Stimulated activated CD4-positive, alpha-beta T cell treated with anti-CD3 and anti-CD28 coated beads, Interleukin-15, amount 100 ng/mL, for 24 hours (primary cell): ENCODE data around the gene RUNDC1.
A peak's percentile ranks its signal among the peaks of the same experiment; 100 is the strongest.
"Not testable (repeated sequence)": the region's sequence is repeated elsewhere in the genome, so short reads cannot be mapped to it uniquely, and the experiment has no call there.

Experiments
- DNase-seq: peaks from one replicate; pipeline ENCODE4 v3.0.0-alpha.2; 2020

Gene RUNDC1

DNA sequence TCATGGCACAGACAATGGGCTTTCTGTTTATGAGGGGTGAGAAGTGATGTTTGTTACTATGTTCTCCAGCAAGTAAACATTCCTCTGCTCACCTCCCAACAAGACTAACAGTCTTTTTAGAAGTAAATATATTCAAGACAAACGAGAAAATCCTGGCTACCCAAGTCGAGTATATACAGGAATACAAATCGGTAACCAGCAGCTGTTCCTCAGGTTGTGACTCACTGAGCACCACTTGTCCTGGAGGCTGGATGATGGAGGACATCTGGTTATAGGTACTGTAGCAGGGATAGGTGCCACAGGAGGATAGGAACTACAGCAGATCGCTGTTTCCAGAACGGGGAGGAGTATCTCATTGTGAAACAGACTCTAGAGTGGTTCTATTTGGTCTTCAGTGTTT lies 12.5 kb downstream of the RUNDC1 start:
- DNase-seq: no peak

DNA sequence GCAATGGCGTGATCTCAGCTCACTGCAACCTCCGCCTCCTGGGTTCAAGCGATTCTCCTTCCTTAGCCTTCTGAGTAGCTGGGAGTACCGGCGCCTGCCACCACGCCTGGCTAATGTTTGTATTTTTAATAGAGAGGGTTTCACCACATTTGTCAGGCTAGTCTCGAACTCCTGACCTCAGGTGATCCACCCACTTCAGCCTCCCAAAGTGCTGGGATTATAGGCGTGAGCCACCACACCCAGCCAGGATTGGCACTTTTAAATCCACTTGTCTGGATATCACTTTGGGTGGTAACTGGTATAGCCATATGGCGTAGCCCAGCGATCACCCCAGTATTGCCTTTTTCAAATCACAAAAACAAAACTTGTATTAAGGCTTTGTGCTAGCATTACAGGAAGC lies 13.5 kb downstream of the RUNDC1 start:
- DNase-seq: not testable (repeated sequence)

DNA sequence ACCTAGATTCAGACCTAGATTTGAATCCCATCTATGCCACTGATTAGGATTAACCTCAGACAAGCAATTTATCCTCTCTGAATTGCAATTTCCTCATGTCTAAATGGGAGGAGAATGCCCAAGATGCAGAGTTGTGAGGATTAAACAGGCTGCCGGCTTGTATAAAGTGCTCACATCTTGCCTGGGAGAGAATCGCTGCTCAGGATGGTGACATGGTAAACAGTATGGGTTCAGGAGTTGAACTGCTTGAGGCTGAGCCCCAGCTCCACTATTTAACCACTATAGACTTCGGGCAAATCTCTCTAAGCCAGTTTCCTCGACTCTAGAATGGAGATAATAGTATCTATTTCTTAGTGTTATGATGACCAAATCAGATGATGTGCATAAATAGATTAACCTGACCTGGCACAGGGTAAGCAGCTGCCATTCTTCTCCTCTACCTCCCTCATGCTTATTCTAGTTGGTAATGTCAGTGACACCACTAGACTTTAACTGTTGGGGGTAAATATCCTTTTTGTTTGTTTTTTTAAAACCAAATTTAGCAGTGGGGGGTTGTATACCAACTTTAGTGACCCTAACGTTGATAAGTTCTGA lies 17.1 kb downstream of the RUNDC1 start:
- no peak for DNase-seq

DNA sequence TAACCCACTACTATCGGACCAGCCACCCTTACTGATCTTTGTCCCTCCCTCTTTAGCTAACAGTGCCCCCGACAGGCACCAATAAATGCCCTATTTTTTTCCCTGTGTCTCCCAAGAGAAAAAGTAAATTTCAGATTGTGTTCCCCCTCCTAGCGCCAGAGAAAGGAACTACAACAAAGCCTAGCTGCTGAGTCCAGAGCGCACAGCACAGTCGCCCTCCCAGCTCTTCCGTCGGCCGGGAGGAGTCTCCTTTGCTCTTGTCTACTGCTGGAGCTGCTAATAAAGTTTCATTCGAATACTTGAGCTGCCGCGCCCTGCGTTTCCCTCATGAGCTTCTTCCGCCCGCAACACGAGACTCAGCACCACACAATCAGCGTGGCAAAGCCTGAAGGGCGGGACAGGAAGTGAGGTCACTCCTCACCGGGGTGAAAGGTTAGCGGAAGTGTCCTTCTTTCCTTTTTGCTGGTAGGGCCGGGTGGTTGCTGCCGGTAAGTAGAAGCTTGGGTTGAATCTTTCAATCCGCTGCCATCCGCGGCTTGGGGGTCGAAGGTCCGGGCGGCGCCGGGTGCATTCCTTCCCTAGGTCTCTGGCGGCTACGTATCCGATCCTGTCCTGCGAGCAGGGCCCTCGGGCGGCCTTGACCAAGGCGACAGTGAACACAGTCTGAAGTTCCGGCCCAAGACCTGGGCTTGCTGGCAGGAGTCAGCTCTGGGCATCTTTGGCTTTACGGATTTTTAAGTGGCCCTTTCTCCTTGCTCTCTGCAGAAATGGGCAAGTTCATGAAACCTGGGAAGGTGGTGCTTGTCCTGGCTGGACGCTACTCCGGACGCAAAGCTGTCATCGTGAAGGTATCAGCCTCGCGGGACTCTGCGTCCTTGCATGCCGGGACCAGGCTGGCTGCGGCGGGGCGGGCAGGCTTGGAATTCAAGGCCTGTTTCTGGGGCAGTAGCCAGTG lies 17.9 kb downstream of the RUNDC1 start, which contains the start of gene RPL27:
TSS of gene RPL27 (plus strand) at position 436 of the 955 bp plus-strand sequence. CDS start at position 768, 332 bp downstream.
- DNase-seq: peak; percentile 97

DNA sequence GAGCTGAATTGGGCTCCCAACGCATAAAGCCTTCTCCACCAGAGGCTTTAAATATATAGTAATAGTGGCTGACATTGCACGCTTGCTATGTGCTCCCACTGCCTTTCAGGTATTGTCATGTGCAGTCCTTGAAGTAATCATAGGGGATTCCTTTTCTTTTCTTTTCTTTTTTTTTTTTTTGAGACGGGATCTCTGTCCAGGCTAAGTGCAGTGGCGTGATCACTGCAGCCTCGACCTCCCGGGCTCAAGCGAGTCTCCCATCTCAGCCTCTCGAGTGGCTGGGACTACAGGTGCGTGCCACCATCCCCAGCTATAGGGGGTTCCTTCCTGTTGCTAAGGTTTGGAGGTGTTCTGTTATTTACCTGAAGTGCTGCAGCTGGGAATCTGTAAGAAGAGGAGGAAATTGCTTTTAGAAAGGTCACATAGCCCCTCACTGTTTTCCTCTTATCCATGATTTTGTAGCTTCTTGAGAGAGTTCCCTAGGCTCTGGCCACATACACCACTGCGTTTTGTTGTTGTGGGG lies 18.7 kb downstream of the RUNDC1 start:
- DNase-seq: no peak

DNA sequence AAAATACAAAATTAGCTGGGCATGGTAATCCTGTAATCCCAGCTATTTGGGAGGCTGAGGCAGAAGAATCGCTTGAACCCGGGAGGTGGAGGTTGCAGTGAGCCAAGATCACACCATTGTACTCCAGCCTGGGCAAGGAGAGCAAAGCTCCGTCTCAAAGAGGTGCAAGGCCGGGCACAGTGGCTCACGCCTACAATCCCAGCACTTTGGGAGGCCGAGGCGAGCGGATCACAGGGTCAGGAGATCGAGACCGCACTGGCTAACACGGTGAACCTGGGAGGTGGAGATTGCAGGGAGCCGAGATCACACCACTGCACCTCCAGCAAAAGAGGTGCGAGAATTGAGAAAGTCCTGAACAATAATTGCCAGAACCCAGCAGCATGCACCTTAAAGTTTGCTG lies 20.5 kb downstream of the RUNDC1 start:
- not testable (repeated sequence) for DNase-seq

DNA sequence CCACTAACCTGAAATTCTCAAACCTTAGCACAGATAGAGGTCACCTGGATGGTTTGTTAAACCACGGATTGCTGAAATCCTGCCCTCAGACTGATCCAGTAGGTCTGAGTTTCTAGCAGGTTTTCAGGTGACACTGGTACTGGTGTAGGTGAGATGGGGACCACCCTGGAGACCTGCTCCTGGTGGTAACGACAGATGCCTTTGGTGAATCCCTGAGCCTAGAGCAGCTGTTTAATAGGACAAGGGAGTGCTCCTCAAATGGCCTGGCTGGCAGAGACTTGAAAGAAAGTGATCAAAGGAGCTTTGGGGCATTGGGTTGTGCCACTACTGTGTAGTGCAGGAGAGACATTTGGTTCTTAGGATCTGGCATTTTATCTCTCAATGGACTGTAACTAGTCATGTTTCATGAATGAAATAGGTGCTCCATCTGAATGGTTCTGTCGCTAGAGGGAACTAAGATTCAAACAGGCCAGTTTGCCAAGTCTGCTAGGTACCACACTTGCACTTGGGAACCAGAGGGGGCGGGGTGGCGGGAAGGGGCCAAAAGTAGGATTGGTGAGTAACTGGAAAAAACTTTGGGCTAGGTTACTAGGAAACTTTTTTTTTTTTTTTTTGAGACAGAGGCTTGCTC lies 23.3 kb downstream of the RUNDC1 start:
- DNase-seq: no peak

DNA sequence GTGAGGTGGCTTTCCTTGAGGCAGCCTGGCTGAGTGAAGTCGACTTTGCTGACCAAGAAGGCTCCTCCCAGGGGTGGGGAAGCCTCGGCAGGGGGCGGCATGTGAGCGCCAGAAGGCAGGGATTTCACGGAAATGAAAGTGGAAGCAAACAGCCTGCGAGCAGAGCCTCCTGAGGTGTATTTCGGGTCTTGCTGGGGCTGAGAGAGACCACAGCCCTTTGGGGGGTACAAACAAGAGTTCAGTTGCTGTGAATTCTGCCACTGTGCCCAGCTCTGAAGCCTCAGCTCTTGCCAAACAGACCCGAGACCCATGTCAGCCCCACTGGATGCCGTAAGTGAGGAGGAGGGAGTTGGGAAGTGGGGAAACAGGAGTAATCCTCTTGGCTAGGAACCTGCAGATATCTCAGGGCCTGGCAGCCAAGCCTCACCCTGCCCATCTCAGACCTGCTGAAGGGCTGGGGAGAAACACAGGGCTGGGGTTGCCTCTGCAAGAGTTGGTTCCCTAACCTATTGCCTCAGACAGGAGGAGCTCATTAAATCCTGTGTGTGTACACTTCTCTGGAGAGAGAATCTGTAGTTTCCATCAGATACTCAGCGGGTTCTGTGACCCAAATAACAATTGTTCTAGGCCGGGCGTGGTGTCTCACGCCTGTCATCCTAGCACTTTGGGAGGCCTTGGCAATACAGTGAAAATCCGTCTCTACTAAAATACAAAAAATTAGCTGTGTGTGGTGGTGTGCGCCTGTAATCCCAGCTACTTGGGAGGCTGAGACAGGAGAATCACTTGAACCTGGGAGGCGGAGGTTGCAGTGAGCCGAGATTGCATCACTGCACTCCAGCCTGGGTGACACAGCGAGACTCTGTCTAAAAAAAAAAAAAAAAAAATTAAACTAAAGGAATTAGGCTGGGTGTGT lies 26.5 kb downstream of the RUNDC1 start, which contains the start of gene IFI35:
TSS of gene IFI35 (plus strand) at position 146 of the 913 bp plus-strand sequence. CDS start at position 310, 164 bp downstream.
- DNase-seq: peak; percentile 90

DNA sequence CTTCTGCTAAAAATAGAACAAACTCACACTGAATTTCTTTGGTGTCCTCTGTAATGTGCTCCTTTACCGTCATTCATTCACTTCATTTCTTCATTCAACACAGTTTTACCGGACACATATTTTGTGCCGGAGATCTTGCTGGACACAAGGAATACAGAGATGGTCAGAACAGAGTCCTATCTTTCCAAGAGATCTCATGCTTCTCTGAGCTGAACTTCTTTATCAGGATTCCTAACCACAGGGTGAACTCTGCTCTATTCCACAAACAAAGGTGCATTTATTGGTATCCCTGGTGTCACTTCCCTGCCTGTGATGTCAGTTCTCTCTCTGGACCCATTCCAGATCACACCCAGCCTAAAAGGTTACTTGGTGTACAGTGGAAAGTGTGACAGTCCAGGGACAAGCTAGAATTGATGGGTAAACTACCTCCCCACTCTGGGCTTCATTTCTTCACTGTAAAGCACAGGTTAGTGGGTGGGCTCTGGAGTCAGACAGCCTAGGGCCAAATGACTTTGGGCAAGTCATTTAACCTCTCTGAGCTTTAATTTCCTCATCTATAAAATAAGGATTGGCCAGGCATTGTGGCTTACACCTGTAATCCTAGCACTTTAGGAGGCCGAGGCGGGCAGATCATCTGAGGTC lies 30.4 kb downstream of the RUNDC1 start:
- no peak for DNase-seq

DNA sequence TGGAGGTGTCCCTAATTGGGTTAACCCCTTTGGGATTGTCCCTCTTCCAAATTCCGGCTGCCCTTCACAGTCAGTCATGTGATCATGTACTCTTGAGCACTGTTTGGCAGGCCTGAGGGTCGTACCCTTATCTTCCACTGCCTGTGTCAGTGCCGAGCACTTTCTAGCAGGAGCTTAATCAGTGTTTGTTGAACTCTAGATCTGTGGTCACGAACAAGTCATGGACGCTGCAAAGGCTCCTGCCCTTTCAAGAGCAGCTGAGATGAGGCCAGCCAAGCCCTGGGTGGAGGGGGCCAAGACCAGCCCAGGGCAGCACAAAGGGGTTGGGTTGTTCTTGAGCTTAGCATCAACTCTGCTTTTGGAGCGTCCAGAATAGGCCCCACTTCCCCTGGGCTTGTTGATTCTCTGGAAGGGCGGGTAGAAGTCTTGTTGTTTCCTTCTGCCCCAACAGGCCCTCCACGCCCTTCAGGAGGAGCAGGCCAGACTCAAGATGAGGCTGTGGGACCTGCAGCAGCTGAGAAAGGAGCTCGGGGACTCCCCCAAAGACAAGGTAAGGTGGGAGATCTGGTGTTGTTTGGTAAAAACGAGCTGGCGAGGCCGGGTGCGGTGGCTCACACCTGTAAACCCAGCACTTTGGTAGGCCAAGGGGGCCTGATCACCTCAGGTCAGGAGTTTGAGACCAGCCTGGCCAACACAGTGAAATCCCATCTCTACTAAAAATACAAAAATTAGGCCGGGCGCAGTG lies 31.5 kb downstream of the RUNDC1 start:
- DNase-seq: no peak

DNA sequence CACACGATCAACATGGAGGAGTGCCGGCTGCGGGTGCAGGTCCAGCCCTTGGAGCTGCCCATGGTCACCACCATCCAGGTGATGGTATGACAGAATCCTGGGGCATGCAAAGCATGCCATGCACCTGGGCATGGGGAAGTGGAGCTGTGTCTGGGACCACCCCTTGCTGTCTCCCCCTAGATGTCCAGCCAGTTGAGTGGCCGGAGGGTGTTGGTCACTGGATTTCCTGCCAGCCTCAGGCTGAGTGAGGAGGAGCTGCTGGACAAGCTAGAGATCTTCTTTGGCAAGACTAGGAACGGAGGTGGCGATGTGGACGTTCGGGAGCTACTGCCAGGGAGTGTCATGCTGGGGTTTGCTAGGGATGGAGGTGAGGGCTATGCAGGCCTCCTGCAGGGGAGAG lies 32.9 kb downstream of the RUNDC1 start:
- no peak for DNase-seq

DNA sequence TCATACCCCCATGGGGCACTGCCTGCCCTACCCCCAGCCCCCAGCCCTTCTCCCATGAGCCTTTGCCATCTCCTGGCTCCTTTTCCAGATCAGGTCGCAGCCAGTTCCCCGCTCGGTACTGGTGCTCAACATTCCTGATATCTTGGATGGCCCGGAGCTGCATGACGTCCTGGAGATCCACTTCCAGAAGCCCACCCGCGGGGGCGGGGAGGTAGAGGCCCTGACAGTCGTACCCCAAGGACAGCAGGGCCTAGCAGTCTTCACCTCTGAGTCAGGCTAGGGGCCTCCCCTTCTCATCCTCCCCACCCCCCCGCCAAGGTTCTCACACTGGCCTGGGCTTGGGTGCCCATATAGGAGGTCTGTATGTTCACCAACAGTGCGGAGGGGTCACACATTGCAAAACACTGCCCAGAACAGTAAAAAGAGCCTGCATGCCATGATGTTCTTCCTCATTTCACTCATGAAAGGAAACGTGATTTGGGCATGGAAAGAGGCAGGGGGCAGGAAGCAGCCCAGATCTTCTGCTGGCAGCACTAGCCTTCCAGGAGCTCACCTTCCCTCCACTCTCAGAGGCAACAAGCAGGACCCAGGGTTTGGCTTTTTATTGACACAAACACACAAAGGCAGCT lies 33.8 kb downstream of the RUNDC1 start:
- no peak for DNase-seq

DNA sequence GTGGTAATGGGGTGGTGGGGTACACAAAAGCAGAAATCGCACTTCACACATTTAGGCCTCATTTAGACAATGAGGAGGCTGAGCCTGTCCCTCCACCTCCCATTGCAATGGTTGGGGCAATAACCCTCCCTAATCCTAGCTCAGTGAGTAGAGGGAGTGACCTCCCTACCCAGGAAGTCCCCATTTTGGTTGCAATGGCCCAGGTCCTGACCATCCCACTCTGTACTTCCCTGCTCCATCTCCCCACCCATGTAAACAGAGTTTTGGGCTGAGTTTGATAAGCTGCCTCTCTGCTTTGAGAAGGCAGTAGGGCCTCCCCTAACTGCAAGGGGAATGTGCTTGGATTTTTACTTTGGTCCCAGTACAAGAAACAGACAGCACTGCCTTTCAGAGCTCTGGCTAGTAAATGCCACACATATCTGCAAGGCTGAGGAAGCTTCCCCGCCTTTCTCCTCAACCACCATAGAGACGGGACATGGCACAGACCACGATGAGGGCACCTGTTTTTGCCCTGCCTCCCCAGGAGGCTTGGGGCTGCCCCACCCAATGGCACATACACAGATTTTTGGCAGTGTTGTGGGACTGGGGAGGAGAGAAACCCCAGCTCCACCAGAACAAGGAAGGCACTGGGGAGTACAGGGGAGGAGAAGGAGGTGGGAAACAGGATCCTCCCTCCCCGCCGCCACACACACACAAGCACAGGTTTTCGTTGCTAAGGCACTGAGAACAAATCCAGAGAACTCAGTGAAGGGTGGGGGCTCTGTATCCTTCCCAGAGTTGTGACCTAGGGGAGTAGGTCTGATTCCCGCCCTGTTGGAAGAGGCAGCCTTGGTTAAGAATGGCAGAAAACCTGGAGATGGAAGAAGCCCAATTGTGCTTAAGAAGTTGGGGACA lies 34.5 kb downstream of the RUNDC1 start:
- DNase-seq: no peak

DNA sequence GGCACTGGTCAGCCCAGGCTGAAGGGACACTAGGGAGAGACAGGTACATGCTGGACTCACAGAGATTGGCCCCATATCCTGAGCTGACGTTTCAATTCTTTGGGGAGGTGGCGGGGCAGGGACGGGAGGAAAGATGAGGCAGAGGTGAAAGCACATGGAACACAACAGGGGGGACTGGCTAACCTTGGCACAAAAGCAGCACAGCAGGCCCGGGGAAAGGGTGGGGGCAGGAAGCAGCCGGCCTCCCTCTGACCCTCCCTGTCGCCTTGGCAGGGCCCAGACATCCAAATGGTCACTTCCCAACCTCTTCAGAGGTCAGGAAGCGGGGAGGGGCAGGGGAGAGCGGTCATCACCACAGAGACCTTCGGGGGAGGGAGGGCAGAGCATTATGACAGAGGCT lies 35.2 kb downstream of the RUNDC1 start:
- no peak for DNase-seq

DNA sequence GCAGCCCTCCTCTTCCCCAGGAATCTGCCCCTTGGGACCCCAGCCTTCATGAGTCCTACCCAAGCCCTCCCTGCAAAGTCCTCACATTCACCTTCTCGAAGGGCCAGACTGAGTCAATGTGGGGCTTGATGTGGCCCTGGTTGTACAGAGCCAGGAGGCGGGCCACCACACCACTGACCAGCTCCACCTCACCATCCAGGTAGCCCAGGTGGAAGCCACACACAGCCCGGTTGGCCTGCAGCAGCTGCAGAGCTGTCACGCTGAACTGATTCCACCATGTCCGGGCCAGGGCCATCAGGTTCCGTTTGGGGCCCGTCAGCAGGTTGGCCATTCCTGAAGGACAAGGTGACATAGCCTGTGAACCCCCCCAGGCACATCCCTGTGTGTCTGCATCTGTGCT lies 35.9 kb downstream of the RUNDC1 start:
- DNase-seq: no peak

DNA sequence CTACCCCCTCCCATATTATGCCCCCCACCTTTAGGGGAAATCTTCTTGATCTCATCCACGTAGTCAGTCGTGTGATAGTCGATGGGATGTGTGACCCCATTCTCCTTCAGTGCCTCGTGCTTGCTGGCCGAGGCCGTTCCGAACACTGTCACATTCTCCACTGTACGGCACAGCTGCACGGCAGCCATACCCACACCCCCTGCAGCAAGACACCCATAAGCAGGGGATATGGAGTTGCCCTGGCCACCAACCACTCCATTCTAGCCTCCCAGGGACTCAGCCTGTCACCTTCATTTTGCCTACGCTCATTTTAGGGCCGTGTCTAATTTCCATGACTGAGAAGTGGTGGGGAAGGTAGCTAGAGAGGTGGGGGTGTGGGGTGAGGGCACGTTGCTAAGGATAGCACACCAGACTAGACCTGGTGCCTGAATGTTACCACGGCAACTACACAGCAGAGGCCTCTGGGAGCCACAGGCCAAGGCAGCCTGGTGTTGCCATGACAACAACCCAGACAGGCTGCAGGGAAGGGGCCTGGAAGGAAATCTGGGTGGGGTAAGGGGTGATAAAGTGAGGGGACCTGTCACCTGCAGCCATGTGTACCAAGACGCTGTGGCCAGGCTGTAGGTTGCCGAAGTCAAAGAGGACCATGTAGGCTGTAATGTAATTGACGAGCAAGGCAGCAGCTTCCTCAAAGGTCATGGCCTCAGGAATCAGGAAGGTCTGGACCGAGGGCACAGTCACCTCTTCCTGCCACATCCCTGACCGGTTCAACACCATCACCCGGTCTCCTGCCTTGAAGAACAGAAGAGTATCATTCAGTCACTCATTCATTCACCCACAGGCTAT lies 37.9 kb downstream of the RUNDC1 start:
- no peak for DNase-seq

DNA sequence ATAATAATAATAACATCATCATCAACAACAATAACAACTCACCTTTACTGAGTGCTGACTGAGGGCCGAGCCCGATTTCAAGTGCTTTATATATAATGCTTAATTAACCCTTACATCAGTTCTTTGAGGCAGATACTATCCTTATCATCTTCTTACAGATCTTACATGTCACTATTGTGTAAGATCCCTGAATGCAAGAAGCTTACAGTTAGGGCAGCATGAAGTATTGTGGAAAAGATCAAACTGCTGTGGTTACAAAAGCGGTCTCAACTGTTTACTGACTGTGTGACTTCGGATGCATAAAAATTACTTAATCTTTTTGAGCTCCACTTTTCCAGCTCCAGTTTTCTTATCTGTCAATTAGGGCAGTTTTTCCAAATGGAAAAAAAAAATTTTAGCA lies 38.6 kb downstream of the RUNDC1 start:
- no peak for DNase-seq

DNA sequence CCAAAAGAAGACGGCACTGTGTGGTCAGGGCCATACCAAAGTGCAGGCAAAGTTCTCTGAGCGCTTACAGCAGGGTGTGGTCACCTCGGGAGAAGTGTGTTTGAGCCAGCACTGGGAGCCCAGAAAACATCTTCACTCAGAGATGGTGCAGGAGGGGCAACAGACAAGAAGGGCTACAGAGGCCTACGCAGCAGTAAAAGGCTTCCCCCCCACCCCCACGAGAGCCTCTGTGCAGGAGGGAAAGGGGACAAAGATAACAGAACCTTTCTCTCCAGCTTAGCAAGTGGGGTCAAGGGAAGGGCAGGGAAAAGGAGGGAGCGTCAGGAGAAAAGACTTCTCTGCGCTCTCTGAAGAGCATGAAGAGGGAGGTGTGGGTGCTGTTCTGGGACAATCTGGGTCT lies 39.1 kb downstream of the RUNDC1 start:
- no peak for DNase-seq
